HG03159 (cell line): ENCODE measurements around the gene DSG3.

Experiments used
- ATAC-seq: cut with Tn5 transposase; IDR thresholded peaks from one replicate; pipeline ENCODE4 v1.9.1; 2021; ENCODE audit warnings: mild to moderate bottlenecking, moderate library complexity; ENCODE audit not compliant: unreplicated experiment

The DSG3 gene

GRCh38 chr18:31429623-31430022 is 17.9 kb upstream of the DSG3 start:
- no peak for ATAC-seq

- no peak for ATAC-seq
These were observed 17.5 kb upstream of the DSG3 start for GRCh38 chr18:31430072-31430471.

- ATAC-seq: no peak
These were observed 17.0 kb upstream of the DSG3 start for GRCh38 chr18:31430554-31430953.

GRCh38 chr18:31432316-31432715 is 15.2 kb upstream of the DSG3 start:
- ATAC-seq: no peak

GRCh38 chr18:31436825-31437224 is 10.7 kb upstream of the DSG3 start:
- no peak for ATAC-seq

GRCh38 chr18:31438402-31438801 is 9.1 kb upstream of the DSG3 start:
- ATAC-seq: peak; percentile 54

GRCh38 chr18:31439807-31440325 is 7.7 kb upstream of the DSG3 start:
- ATAC-seq: no peak

- no peak for ATAC-seq
These were observed 6.8 kb upstream of the DSG3 start for GRCh38 chr18:31440787-31441186.

GRCh38 chr18:31441493-31441892 is 6.0 kb upstream of the DSG3 start:
- ATAC-seq: no peak

- ATAC-seq: no peak
These were observed 3.4 kb upstream of the DSG3 start for GRCh38 chr18:31444142-31444541.

- no peak for ATAC-seq
These were observed 1.6 kb upstream of the DSG3 start for GRCh38 chr18:31445908-31446307.

GRCh38 chr18:31446854-31447253 is 687 bp upstream of the DSG3 start:
- no peak for ATAC-seq

GRCh38 chr18:31450409-31450808 is 2.9 kb downstream of the DSG3 start:
- no peak for ATAC-seq

GRCh38 chr18:31451625-31452024 is 4.1 kb downstream of the DSG3 start:
- ATAC-seq: no peak

- ATAC-seq: no peak
These were observed 6.6 kb downstream of the DSG3 start for GRCh38 chr18:31454066-31454708.

- no peak for ATAC-seq
These were observed 22.1 kb downstream of the DSG3 start for GRCh38 chr18:31469629-31470028.

- no peak for ATAC-seq
These were observed 31.1 kb downstream of the DSG3 start for GRCh38 chr18:31478688-31479087.

GRCh38 chr18:31482051-31482450 is 34.5 kb downstream of the DSG3 start:
- ATAC-seq: no peak

- ATAC-seq: no peak
These were observed 35.9 kb downstream of the DSG3 start for GRCh38 chr18:31483396-31483795.

GRCh38 chr18:31484461-31484860 is 36.9 kb downstream of the DSG3 start:
- no peak for ATAC-seq

- ATAC-seq: no peak
These were observed 38.6 kb downstream of the DSG3 start for GRCh38 chr18:31486165-31486564.

- ATAC-seq: no peak
These were observed 39.9 kb downstream of the DSG3 start for GRCh38 chr18:31487246-31488015.
